Activated CD4-positive, alpha-beta T cell treated with anti-CD3 and anti-CD28 coated beads, Interleukin-2, amount 10 ng/mL, durations not matched to agents 24 days and 14 days (primary cell): ENCODE results near the gene CHPF. TPM values are rescaled to one million over a fixed set of nuclear protein-coding genes. Genes with fewer than 3 reads are reported as not detected.

ENCODE experiments used
- DNase-seq: peaks from one replicate; pipeline ENCODE4 v3.0.0; 2022
- H3K27ac Mint-ChIP-seq: one replicate; pipeline ENCODE4 v1.8.0; 2022; ENCODE audit warnings: mild to moderate bottlenecking, mixed read lengths
- H3K27me3 Mint-ChIP-seq: one replicate; pipeline ENCODE4 v1.8.0; 2022; ENCODE audit warnings: mixed read lengths
- H3K36me3 Mint-ChIP-seq: one replicate; pipeline ENCODE4 v1.8.0; 2022; ENCODE audit warnings: low read depth, mild to moderate bottlenecking, mixed read lengths
- H3K4me1 Mint-ChIP-seq: one replicate; pipeline ENCODE4 v1.8.0; 2021; ENCODE audit warnings: mixed read lengths
- H3K4me3 Mint-ChIP-seq: one replicate; pipeline ENCODE4 v1.8.0; 2022; ENCODE audit warnings: mild to moderate bottlenecking, moderate library complexity, mixed read lengths
- H3K9me3 Mint-ChIP-seq: one replicate; pipeline ENCODE4 v1.8.0; 2021; ENCODE audit warnings: mixed read lengths
- intact Hi-C: fragments of 100-400 bp; cut with micrococcal nuclease; formaldehyde crosslinking; loops from one replicate; pipeline ENCODE4 v1.15.1; 2023
- total RNA-seq: library from RNA; stranded (reverse); gene quantifications from 2 replicates; pipeline ENCODE4 v1.2.3, GENCODE V29; 2022

CHPF gene
- total RNA-seq, 1 donor from 2014 or later: 37.8 TPM

- H3K27me3 Mint-ChIP-seq: peaks cover 11% of the 10 kb centered on the region
- no peak overlapping the region for H3K27ac Mint-ChIP-seq
- no peak for DNase-seq
- no peak overlapping the region for H3K4me3 Mint-ChIP-seq
- peaks cover 29% of the 10 kb centered on the region for H3K4me1 Mint-ChIP-seq
- intact Hi-C loops: no loop called here
- peaks cover 18% of the 10 kb centered on the region for H3K36me3 Mint-ChIP-seq
- H3K9me3 Mint-ChIP-seq: no peaks in the 10 kb centered on the region
Observed at GRCh38 chr2:219501849-219502248, 41.8 kb downstream of the CHPF start.

DNA sequence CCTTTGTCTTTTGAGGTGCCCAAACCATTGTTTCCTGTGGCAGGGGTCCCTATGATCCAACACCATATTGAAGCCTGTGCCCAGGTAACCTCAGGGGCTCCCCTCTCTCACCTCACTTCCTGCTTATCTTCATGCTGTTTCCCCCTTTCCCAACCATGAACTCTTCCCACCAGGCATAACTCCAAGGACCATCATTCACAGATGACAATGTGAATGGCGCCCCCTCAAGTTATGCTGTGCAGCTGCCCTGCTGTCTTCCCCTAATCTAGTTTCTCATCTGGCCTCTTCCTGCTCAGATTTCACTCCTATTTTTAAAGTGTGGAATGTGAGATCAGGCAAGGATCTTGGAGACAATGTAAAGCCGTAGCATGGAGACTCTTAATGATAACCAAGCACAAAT lies 43.5 kb downstream of the CHPF start:
- intact Hi-C loops: no loop called here
- Mint-ChIP-seq H3K4me1 (peaks cover 29% of the 10 kb centered on the region), H3K36me3 (peaks cover 10% of the 10 kb centered on the region), H3K9me3 (no peaks in the 10 kb centered on the region), H3K27me3 (peaks cover 24% of the 10 kb centered on the region), H3K4me3 (peak overlapping the region; percentile 97), H3K27ac (peak overlapping the region; percentile 66)
- DNase-seq: no peak

- no peak for DNase-seq
- Mint-ChIP-seq H3K4me1 (peaks cover 27% of the 10 kb centered on the region), H3K36me3 (peaks cover 8% of the 10 kb centered on the region), H3K9me3 (no peaks in the 10 kb centered on the region), H3K27me3 (peaks cover 30% of the 10 kb centered on the region), H3K27ac (peak overlapping the region; percentile 83), H3K4me3 (peak overlapping the region; percentile 97)
- intact Hi-C loops: loop anchor here (2.0 to 10.0 kb wide), 3 partner anchors 221 to 602 kb away; partner anchors contain the start of genes DNAJB2 and FEV
Observed at GRCh38 chr2:219499555-219499954, 44.1 kb downstream of the CHPF start.

DNA sequence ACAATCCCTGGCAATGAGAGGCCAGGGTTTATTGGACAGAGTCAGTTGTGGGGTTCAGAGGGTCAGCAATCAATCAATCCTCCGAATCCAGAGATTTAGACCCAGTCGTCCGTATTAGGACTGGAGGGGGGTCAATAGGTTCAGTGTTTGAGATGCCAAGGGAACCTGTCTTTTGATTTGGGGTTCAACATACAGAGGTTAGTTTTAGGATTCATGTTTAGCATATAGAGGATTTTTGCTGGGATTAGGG lies 44.6 kb downstream of the CHPF start:
- H3K4me1 Mint-ChIP-seq: peaks cover 26% of the 10 kb centered on the region

DNA sequence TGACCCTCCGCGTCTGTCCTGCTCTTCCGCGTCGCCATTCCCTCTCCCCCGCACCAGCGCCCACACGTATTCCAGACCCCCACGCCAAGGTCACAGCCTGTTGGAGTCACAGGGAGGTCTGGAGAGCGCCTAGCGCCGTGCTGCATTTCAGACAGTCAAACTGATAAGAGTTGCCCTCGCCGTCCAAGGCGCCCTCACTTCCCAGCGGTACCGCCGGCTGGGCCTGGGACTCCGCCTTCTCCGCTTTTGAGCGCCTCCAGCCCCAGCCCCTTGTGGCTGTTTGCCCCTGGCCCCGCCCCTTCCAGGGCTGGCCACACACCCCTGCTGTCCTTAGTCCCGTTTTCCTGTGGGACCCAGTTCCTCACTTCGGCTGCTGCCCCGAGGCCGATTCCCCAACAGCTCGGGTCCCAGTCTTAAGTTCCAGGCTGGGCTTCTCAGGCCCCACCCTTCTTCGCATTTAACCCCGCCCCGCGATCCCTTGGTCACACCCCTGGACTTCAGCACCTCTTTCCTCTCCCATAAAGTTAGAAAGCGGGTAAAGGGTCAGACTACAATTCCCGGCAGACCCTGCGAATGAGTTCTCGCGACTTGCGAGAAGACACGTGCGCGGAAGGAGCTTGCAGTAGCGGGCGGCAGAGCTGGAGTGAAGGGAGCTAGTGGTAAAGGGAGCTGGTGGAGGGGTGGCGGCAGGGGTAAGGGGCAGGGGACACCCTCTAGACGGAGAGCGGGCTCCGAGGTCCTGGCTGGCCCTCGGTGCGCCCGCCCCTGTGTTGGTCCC lies 45.1 kb downstream of the CHPF start, which contains the start of gene GMPPA:
Gene GMPPA (plus strand): TSS at position 612 of the 778 bp plus-strand sequence. CDS start 1,085 bp downstream, outside the sequence.
- no peaks in the 10 kb centered on the region for H3K9me3 Mint-ChIP-seq
- peaks cover 26% of the 10 kb centered on the region for H3K4me1 Mint-ChIP-seq
- peak within 1 kb of the TSS; percentile 83 for H3K27ac Mint-ChIP-seq
- H3K27me3 Mint-ChIP-seq: peaks cover 39% of the 10 kb centered on the region
- peak within 1 kb of the TSS; percentile 97 for H3K4me3 Mint-ChIP-seq
- peak; percentile 99 for DNase-seq
- intact Hi-C loops: loop anchor here (1.0 to 10.0 kb wide), 8 partner anchors 32 to 601 kb away; partner anchors contain the start of genes CHPF, DNAJB2, FEV and STK11IP
- peaks cover 3% of the 10 kb centered on the region for H3K36me3 Mint-ChIP-seq

More for the DNA sequence above, 44.6 kb downstream of the CHPF start:
- H3K27ac Mint-ChIP-seq: peak overlapping the region; percentile 83
- peaks cover 35% of the 10 kb centered on the region for H3K27me3 Mint-ChIP-seq
- intact Hi-C loops: loop anchor here (2.0 to 10.0 kb wide), 3 partner anchors 220 to 602 kb away; partner anchors contain the start of genes DNAJB2 and FEV
- H3K9me3 Mint-ChIP-seq: no peaks in the 10 kb centered on the region
- peaks cover 3% of the 10 kb centered on the region for H3K36me3 Mint-ChIP-seq
- no peak for DNase-seq
- H3K4me3 Mint-ChIP-seq: peak overlapping the region; percentile 97

GRCh38 chr2:219497495-219498279 lies 45.9 kb downstream of the CHPF start:
- peak; percentile 85 for DNase-seq
- Mint-ChIP-seq H3K9me3 (no peaks in the 10 kb centered on the region), H3K27me3 (peaks cover 43% of the 10 kb centered on the region), H3K27ac (no peak overlapping the region), H3K36me3 (peaks cover 3% of the 10 kb centered on the region), H3K4me1 (peaks cover 26% of the 10 kb centered on the region), H3K4me3 (peak overlapping the region; percentile 97)
- intact Hi-C loops: loop anchor here (1.0 to 10.0 kb wide), 8 partner anchors 33 to 600 kb away; partner anchors contain the start of genes CHPF, DNAJB2, FEV and STK11IP

DNA sequence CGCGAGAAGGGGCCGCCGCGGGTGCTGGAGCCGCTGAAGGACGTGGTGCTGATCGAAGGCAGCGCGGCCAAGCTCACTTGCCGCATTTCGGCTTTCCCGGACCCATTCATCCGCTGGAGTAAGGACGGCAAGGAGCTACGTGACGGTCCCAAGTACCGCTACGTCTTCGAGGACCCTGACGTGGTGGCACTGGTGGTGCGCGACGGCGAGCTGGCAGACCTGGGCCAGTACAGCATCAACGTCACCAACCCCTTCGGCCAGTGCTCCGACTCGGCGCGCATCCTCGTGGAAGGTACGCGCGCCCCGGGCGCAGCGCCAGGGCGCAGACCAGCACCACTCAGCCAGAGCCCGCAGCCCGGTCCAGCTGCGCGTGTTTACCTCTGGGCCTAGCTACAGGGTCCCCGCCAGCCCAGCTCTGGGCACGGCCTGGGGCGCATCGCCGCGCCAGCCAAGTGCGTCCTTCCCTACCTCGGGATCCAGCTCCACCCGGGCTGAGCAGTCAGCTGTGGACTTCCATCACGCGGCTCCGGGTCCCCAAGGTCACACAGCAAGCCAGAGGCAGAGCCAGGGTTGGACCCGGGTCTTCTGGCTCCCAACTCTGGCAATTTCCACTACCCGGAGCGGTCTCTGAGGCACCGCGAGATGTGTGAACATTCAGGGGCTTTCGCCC lies 46.6 kb downstream of the CHPF start:
- Mint-ChIP-seq H3K4me1 (peaks cover 26% of the 10 kb centered on the region), H3K9me3 (no peaks in the 10 kb centered on the region), H3K27ac (no peak overlapping the region), H3K36me3 (peaks cover 3% of the 10 kb centered on the region), H3K4me3 (peak overlapping the region; percentile 97), H3K27me3 (peaks cover 43% of the 10 kb centered on the region)
- DNase-seq: peak; percentile 68
- intact Hi-C loops: loop anchor here (5.0 to 10.0 kb wide), 2 partner anchors 512 to 600 kb away; partner anchors contain the start of gene FEV

GRCh38 chr2:219496247-219496824 lies 47.3 kb downstream of the CHPF start:
- Mint-ChIP-seq H3K27me3 (peaks cover 43% of the 10 kb centered on the region), H3K4me1 (peaks cover 26% of the 10 kb centered on the region), H3K36me3 (peaks cover 3% of the 10 kb centered on the region), H3K27ac (peak overlapping the region; percentile 8), H3K4me3 (peak overlapping the region; percentile 97), H3K9me3 (no peaks in the 10 kb centered on the region)
- DNase-seq: no peak
- intact Hi-C loops: loop anchor here (5.0 to 10.0 kb wide), 2 partner anchors 512 to 599 kb away; partner anchors contain the start of gene FEV

DNA sequence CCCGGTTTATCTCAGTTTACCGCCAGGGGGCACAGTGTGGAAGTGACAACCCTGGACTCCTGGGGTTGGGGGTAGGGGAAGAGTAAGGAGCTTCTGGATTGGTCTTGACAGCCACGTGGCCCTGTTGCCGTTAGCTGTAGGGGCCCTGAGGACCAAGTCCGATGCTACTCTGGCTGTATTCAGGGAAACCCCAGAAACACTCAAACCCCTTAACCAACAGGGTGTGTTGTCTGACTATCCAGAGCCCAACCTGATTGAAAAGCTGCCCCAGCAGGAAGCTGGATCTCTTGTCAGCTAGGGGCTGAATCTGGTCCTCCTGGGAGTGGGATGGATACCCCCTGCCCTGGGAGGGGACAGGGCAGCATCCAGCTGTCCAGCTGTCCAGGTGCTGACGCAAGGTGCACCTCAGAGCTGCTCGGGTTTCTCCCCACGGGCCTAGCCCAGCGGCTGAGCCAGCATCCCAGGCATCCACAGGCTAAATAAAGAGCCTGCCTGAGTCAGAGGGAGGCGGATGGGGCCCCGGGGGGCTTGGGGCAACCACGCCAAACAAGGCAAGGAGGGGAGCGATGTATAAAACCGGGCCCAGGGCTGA lies 48.0 kb downstream of the CHPF start:
- H3K27me3 Mint-ChIP-seq: peaks cover 43% of the 10 kb centered on the region
- intact Hi-C loops: loop anchor here (5.0 to 10.0 kb wide), 2 partner anchors 511 to 598 kb away; partner anchors contain the start of gene FEV
- H3K9me3 Mint-ChIP-seq: no peaks in the 10 kb centered on the region
- peaks cover 3% of the 10 kb centered on the region for H3K36me3 Mint-ChIP-seq
- no peak overlapping the region for H3K27ac Mint-ChIP-seq
- peaks cover 26% of the 10 kb centered on the region for H3K4me1 Mint-ChIP-seq
- DNase-seq: peak; percentile 88
- H3K4me3 Mint-ChIP-seq: no peak overlapping the region

- DNase-seq: peak; percentile 58
- Mint-ChIP-seq H3K4me3 (no peak overlapping the region), H3K4me1 (peaks cover 20% of the 10 kb centered on the region), H3K36me3 (peaks cover 3% of the 10 kb centered on the region), H3K27ac (no peak overlapping the region), H3K27me3 (peaks cover 43% of the 10 kb centered on the region), H3K9me3 (no peaks in the 10 kb centered on the region)
- intact Hi-C loops: loop anchor here (5.0 to 10.0 kb wide), 2 partner anchors 510 to 598 kb away; partner anchors contain the start of gene FEV
Observed at GRCh38 chr2:219494952-219495530, 48.6 kb downstream of the CHPF start.

GRCh38 chr2:219493086-219493485 lies 50.5 kb downstream of the CHPF start:
- H3K27ac Mint-ChIP-seq: no peak overlapping the region
- intact Hi-C loops: loop anchor here (10.0 kb wide), 1 partner anchor 508 kb away; the partner anchor contains the start of gene FEV
- H3K9me3 Mint-ChIP-seq: no peaks in the 10 kb centered on the region
- peaks cover 4% of the 10 kb centered on the region for H3K4me1 Mint-ChIP-seq
- DNase-seq: no peak
- peaks cover 38% of the 10 kb centered on the region for H3K27me3 Mint-ChIP-seq
- H3K36me3 Mint-ChIP-seq: no peaks in the 10 kb centered on the region
- H3K4me3 Mint-ChIP-seq: no peak overlapping the region

- H3K27me3 Mint-ChIP-seq: peaks cover 40% of the 10 kb centered on the region
- H3K4me3 Mint-ChIP-seq: no peak overlapping the region
- H3K36me3 Mint-ChIP-seq: no peaks in the 10 kb centered on the region
- peaks cover 3% of the 10 kb centered on the region for H3K4me1 Mint-ChIP-seq
- no peak overlapping the region for H3K27ac Mint-ChIP-seq
- intact Hi-C loops: loop anchor here (10.0 kb wide), 1 partner anchor 508 kb away; the partner anchor contains the start of gene FEV
- H3K9me3 Mint-ChIP-seq: no peaks in the 10 kb centered on the region
- DNase-seq: no peak
Observed at GRCh38 chr2:219492575-219492974, 51.0 kb downstream of the CHPF start.
